ENCODE measurements around the gene NDUFAF3. TPM values are rescaled to one million over a fixed set of nuclear protein-coding genes. Genes with fewer than 3 reads are reported as not detected.

The NDUFAF3 gene
- total and polyA plus RNA-seq, 2 donors (not counting 3 experiments of a cell fraction or from before 2014, with no cell fraction given) = 91.1 to 91.4 TPM

DNA sequence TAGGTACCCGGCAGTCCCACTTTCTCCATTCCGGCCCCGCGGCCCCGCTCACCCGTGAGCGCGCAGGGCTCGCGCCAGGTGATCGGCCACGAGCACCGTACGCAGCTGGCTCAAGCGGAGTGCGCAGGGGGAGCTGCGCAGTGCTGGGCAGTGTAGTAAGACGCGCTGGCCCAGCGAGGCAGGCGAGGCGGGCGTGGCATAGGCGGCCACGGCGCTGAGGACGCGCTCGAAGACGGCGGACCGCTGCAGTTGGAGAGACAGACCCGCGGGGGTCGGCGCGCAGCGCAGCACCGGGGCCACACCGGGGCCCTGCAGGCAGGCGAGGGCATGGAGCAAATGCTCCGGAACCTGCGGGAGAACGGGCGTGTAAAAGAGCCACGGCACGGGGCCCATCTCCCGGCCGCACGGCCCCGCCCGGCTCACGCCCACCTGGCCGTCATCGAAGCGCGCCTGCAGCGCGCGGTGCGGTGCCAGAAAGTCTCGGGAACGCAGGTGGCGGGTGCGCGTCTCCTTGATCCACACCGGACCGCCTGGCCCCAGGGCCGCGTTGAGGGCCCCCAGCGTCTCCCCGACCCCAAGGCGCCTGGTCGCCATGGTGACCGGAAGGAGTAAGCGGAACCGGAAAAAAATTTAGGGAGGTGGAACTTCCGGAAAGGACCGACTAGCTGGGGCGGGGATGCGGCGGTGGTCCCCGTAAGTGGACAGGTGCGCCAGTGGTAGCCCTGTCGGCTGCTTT, 3.8 kb upstream of the NDUFAF3 start, which contains the start of gene DALRD3:
TSS of gene DALRD3 (minus strand) at position 610 of the 736 bp plus-strand sequence. CDS start at position 594, 16 bp downstream.
- H3K4me1 ChIP-seq (ENCODE audit: control insufficient read depth, extremely low read depth, insufficient read depth, low read length) = peaks cover 29% of the 10 kb centered on the region
- peak within 1 kb of the TSS; percentile 59 for H3K9ac ChIP-seq (replicated peaks; ENCODE audit: extremely low read depth, insufficient read depth, low read length)
- no peaks in the 10 kb centered on the region for H3K9me1 ChIP-seq (replicated peaks; ENCODE audit: control insufficient read depth, extremely low read depth, insufficient read depth, low read length)
- dilution Hi-C loops (cut with MboI; ENCODE audit: extremely low pct_ligation_motif_present, low sequenced_read_pairs) = no loop called here
- H3K79me2 ChIP-seq (ENCODE audit: control insufficient read depth, insufficient read depth, low read length) = peaks cover 21% of the 10 kb centered on the region
- peak within 1 kb of the TSS; percentile 69 to 78 (median 70) for H3K4me3 ChIP-seq (replicated peaks in 1 of 3; ENCODE audit: insufficient read depth in 1 of 3, low read depth in 1 of 3, low read length in 3 of 3)
- ChIA-PET POLR2A (interaction anchor here (0.9 to 4.2 kb wide), 2 partner anchors 10 to 11 kb away, joined by 4 to 17 read pairs; partner anchors contain the start of genes IMPDH2 and WDR6), CTCF (interaction anchor here (1.4 to 8.3 kb wide), 2 partner anchors 11 to 30 kb away, joined by 10 to 127 read pairs; partner anchors contain the start of genes P4HTM and WDR6)
- peak within 1 kb of the TSS; percentile 56 for H2AFZ ChIP-seq (ENCODE audit: low read depth, low read length)
- peak within 1 kb of the TSS; percentile 36 for H3K27ac ChIP-seq (ENCODE audit: insufficient read depth, low read depth, low read length)
- H3K27me3 ChIP-seq (ENCODE audit: control insufficient read depth in 2 of 2, insufficient read depth in 2 of 2, low read length in 2 of 2) = no peaks in the 10 kb centered on the region
- H3K4me2 ChIP-seq (ENCODE audit: insufficient read depth, low read length) = peak within 1 kb of the TSS; percentile 68
- no peaks in the 10 kb centered on the region for H3K9me3 ChIP-seq (replicated peaks; ENCODE audit: control insufficient read depth, insufficient read depth, low read length)
- intact Hi-C loops (cut with micrococcal nuclease) = no loop called here
- FAIRE-seq (peak; percentile 70), DNase-seq (ENCODE audit: low read depth, low spot score) (peak; percentile 68)
- no TSS peak for BruUV-seq (replicated peaks)
- TF ChIP-seq, protein P1, sequence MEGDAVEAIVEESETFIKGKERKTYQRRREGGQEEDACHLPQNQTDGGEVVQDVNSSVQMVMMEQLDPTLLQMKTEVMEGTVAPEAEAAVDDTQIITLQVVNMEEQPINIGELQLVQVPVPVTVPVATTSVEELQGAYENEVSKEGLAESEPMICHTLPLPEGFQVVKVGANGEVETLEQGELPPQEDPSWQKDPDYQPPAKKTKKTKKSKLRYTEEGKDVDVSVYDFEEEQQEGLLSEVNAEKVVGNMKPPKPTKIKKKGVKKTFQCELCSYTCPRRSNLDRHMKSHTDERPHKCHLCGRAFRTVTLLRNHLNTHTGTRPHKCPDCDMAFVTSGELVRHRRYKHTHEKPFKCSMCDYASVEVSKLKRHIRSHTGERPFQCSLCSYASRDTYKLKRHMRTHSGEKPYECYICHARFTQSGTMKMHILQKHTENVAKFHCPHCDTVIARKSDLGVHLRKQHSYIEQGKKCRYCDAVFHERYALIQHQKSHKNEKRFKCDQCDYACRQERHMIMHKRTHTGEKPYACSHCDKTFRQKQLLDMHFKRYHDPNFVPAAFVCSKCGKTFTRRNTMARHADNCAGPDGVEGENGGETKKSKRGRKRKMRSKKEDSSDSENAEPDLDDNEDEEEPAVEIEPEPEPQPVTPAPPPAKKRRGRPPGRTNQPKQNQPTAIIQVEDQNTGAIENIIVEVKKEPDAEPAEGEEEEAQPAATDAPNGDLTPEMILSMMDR (IDR thresholded peaks at IDR 0.05; ENCODE audit: extremely low read depth in 1 of 2, insufficient read depth in 1 of 2, low read depth in 1 of 2, low read length in 2 of 2) = no peak
- peak; percentile 65 for TF ChIP-seq POLR2AphosphoS5 (IDR thresholded peaks at IDR 0.05; ENCODE audit: insufficient read depth, low read depth, low read length)
- no peak for TF ChIP-seq JUN (IDR thresholded peaks at IDR 0.05; ENCODE audit: borderline replicate concordance, insufficient read depth, insufficient read length, low read depth)
- no peak for TF ChIP-seq FOS (IDR thresholded peaks at IDR 0.05; ENCODE audit: borderline replicate concordance, insufficient read depth, low read length)
- TF ChIP-seq POLR2A (IDR thresholded peaks at IDR 0.05; ENCODE audit: low read depth, low read length) = peak; percentile 70
- no peak for TF ChIP-seq GATA2 (IDR thresholded peaks at IDR 0.05; ENCODE audit: insufficient read depth, insufficient read length, low read depth, low read length)
- peaks cover 5 to 34% of the 10 kb centered on the region in 2 experiments for H3K36me3 ChIP-seq (ENCODE audit: control insufficient read depth in 2 of 2, extremely low read depth in 1 of 2, insufficient read depth in 2 of 2, low read length in 2 of 2)
- H4K20me1 ChIP-seq (replicated peaks; ENCODE audit: control insufficient read depth, extremely low read depth, insufficient read depth, low read length) = no peaks in the 10 kb centered on the region
